Activated CD8-positive, alpha-beta memory T cell treated with anti-CD3 and anti-CD28 coated beads for 48 hours (primary cell): ENCODE data around the gene ACOD1.
"Not testable (repeated sequence)": the region's sequence is repeated elsewhere in the genome, so short reads cannot be mapped to it uniquely, and the experiment has no call there.

ENCODE experiments used
- DNase-seq, 3 experiments: peaks; one replicate each; pipeline ENCODE4 v3.0.0-alpha.2; 2020; ENCODE audit warnings: low read depth in 2 of 3, low spot score in 2 of 3

ACOD1 gene

GRCh38 chr13:76948149-76948548 is at the start of gene ACOD1:
Gene ACOD1, plus strand, starts transcription at chr13:76948511. Its CDS starts 48 bp downstream, at chr13:76948559.
- DNase-seq: no peak

GRCh38 chr13:76899066-76899465 is 49.2 kb upstream of the ACOD1 start:
- DNase-seq: not testable (repeated sequence)

GRCh38 chr13:76903544-76904162 is 44.7 kb upstream of the ACOD1 start:
- peak in 1 of 3 experiments; percentile 23 for DNase-seq

- DNase-seq: no peak
These were observed 43.8 kb upstream of the ACOD1 start for GRCh38 chr13:76904507-76904906.

- DNase-seq: no peak
These were observed 35.8 kb upstream of the ACOD1 start for GRCh38 chr13:76912476-76912875.

GRCh38 chr13:76913898-76914297 is 34.4 kb upstream of the ACOD1 start:
- DNase-seq: no peak

GRCh38 chr13:76917095-76917494 is 31.2 kb upstream of the ACOD1 start:
- no peak for DNase-seq

- not testable (repeated sequence) for DNase-seq
These were observed 30.4 kb upstream of the ACOD1 start for GRCh38 chr13:76917755-76918481.

- DNase-seq: no peak
These were observed 26.8 kb upstream of the ACOD1 start for GRCh38 chr13:76921516-76921915.

- DNase-seq: no peak
These were observed 23.2 kb upstream of the ACOD1 start for GRCh38 chr13:76925115-76925514.

GRCh38 chr13:76927955-76928354 is 20.4 kb upstream of the ACOD1 start:
- no peak for DNase-seq

GRCh38 chr13:76928456-76928855 is 19.9 kb upstream of the ACOD1 start:
- no peak for DNase-seq

- no peak for DNase-seq
These were observed 19.0 kb upstream of the ACOD1 start for GRCh38 chr13:76929320-76929719.

- DNase-seq: no peak
These were observed 18.4 kb upstream of the ACOD1 start for GRCh38 chr13:76929851-76930374.

- no peak for DNase-seq
These were observed 16.2 kb upstream of the ACOD1 start for GRCh38 chr13:76932076-76932475.

- no peak for DNase-seq
These were observed 13.6 kb upstream of the ACOD1 start for GRCh38 chr13:76934671-76935070.

- no peak for DNase-seq
These were observed 11.5 kb upstream of the ACOD1 start for GRCh38 chr13:76936763-76937162.

GRCh38 chr13:76937281-76937820 is 11.0 kb upstream of the ACOD1 start:
- DNase-seq: no peak

GRCh38 chr13:76939215-76939614 is 9.1 kb upstream of the ACOD1 start:
- no peak for DNase-seq

- DNase-seq: no peak
These were observed 5.9 kb upstream of the ACOD1 start for GRCh38 chr13:76942363-76942762.

- DNase-seq: no peak
These were observed 4.7 kb upstream of the ACOD1 start for GRCh38 chr13:76943646-76944045.

- no peak for DNase-seq
These were observed 3.9 kb upstream of the ACOD1 start for GRCh38 chr13:76944456-76944855.
